HG02798 (cell line): ENCODE results near the gene FAM174B.
A peak's percentile ranks its signal among the peaks of the same experiment; 100 is the strongest.

Experiments
- ATAC-seq: cut with Tn5 transposase; IDR thresholded peaks from one replicate; pipeline ENCODE4 v1.9.1; 2021; ENCODE audit warnings: mild to moderate bottlenecking; ENCODE audit not compliant: unreplicated experiment, poor library complexity

FAM174B gene

DNA sequence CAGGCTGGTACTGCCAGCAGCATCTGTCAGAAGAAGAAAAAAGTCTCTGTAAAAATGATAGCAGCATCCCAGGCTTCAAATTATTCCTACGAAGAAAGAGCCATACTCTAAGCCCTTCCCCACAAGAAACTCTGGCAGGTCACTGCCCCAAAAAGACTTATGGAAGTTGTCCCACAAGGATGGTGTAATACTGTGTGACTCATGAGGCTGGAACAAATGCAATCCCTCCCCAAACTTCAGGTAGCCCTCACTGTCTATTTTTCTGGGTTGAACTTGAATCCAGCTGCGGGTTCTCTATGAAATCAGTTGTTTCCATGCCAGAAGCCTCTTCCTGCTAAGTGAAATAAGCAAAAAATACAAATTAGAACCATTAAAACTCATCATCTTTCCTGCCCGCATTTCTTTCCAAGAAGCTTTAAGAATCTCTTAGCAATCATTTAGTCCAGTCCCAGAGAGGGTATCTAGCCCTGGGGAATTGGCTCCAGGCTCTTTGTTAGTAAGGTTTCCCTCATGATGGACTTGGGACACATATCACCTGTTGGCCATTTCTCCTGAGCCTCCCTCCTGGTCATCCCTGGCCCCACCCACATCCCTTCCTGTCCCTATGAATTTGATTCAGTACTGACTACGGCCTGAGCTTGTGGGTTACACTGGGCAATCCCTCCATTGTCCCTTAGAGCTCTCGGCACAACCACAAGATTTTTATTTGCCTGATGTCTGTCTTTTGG, 51.7 kb downstream of the FAM174B start:
- no peak for ATAC-seq

DNA sequence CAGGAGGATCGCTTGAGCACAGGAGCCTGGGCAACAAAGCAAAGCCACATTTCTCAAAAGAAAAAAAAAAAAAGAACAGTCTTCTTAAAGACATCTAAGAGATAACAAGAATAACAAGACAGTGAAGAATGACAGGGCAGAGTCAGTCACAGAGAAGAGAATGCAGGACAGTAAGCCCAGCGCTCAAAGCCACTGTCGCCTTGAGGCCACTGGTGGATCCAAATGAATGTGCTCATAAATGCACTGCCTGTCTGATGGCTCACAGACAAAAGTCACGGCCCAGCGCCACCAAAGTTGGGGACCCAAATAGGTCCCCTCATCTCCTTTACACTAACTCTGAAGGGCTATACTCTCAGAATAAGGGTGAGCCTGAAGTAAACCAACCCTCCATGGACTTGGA, 52.3 kb downstream of the FAM174B start:
- no peak for ATAC-seq

GRCh38 chr15:92602267-92602593, 53.3 kb downstream of the FAM174B start:
- no peak for ATAC-seq

- ATAC-seq: no peak
These were observed 53.8 kb downstream of the FAM174B start for GRCh38 chr15:92601592-92602266.

DNA sequence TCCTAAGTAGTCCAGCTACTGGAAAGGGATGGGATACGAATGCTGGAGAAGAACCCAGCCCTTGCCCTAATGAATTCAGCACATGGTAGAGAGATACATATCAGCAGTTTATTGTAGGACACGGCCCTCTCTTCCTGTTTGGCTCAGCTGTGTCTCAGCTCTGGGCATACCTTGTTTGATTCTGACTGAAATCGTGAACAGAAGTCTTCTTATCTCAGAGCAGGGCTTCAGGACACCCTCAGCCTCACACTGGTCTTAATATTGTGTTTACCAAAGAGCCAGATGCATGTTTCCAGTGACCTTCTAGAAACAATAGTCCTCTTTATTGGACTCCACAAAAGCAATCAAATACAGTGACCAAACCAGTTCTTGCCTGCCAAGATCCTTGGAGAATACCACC, 54.7 kb downstream of the FAM174B start:
- ATAC-seq: no peak

GRCh38 chr15:92599394-92599970, 56.1 kb downstream of the FAM174B start:
- ATAC-seq: no peak

DNA sequence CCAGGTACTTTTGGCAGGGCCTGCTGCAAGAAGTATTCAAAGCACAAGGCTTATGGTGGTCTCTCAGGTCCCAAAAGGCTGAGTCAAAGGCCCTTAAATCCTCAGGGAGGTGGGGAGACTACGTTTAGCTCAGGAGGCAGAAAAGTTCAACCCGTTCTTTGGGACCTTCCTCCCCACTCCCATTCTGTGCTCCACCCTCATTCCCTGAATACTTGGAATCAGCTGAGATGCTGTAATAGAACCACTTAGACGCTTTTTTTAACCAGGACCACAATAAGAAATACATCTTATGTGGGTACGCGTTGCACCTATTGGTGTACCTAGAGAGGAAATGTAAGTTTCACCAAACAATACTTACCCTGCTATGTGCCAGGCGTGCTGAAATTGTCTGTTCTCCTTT, 58.0 kb downstream of the FAM174B start:
- no peak for ATAC-seq

DNA sequence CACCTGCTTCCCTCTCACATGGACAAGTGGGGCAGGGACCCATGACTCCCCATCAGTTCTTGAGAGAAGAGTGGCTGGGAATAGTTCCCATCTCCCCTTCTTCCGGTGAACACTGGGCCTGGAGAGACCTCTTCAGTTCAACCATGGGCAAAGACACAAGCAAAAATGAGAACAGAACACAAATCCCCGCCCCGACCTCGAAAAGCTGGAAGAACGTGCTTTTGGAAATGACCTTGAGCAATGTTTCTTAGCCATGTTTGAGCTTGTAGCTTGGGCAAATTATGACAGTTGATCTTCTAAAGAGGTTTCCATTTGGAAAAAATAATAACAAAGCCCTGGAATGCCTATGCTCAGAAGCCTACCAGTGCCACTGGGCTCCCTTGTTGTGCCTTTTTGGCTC, 59.0 kb downstream of the FAM174B start:
- no peak for ATAC-seq

DNA sequence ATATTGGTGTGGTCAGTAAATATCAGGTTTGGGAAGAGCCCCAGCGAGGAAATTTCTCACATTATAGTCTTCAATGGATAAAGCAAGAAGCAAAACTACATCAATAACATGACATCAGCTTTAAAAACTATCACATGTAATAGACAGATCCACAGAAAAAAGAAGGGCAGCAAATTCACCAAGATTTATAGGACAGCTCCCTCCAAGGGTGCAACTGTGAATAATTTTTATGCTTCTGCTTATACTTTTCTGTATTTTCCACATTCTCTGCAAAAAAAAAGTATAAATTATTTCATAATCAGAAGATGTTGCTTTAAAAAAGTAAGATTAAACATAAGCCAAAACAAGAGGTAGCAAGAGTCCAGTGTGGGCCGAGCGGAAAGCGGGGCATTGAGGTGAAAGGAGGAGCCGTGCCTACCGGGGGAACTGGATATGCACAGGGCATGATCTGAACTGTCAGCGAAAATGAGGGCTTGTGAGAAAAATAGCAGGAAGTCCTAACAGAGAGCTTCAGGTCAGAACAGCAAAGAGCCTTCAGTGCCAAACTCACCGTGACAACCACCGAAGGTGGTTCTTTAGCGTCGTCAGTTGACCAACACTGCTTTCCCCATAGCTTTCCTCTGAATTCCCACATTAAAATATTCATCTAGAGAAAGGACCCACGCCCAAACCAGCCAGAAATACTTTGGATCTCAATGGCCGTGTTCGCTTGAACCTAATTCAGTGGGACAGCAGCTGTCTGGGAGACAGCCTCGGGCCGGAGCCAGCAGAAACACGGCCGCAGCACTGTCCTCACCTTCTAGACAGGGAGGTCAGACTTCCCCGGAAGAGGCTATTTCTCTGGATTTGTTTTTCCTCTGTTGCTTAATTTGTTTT, 59.8 kb downstream of the FAM174B start:
- no peak for ATAC-seq

DNA sequence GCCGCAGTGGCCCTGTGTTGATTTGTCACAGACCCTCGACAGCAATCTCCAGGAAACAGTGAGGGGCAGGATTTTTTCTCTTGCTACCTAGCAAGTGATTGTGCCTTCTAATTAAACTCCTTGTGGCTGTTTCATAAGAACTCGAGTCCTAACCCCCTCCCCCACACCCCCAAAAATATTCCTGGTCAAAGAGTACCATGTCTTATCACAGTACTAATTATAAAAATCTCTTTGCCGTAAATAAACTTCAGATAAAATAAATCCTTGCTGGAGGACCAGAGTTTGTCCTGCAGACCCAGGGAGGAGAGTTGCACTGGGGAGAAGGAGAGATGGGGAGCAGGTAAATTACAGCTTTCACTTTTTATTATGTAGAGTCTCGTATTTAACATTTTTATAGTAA, 64.3 kb downstream of the FAM174B start:
- ATAC-seq: no peak

GRCh38 chr15:92586966-92587365, 68.6 kb downstream of the FAM174B start:
- peak; percentile 58 for ATAC-seq

DNA sequence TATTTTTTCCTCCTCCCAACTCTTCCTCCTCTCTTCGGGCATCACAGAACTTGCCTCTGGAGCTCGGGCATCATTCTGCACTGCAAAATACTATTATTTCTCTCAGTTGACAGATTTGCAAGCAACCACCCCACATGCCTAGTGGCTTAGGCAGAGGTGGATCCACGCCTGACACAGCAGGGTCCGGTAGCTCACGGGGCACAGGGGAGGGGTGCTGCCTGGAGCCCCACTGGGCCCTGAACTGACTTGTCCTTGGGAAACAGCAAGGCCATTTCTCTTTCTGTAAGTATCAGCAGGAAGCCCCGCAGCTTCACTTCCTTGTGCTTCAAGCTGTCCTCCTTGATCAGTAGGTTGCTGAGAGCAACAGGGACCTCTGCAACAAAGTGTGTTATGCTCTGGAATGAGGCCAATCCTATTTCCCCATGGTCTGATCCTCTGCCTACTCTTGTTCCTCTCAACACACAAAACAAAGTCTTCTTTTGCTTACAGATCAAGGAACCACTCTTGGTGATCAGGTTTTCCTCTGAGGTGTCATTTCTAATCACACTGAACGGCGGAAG, 69.1 kb downstream of the FAM174B start:
- ATAC-seq: peak; percentile 16

DNA sequence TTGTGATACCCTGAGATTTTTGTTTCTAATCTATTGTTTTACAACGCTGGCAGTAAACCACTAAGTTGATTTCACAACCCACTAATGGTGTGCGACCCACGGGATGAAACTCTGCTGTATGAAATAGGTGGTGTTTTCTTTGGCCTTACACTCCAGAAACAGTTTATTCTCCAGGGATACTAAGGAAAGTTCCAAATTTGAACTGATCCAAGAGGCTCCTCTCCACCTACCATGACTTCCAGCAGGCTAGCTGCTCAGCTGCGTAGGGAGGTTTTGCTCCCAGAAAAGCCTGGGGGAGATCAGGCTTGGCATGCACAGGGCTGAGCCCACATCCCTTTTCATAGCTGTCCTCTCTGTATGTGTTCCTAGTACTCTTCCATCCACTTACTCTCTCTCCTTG, 71.5 kb downstream of the FAM174B start:
- no peak for ATAC-seq

- no peak for ATAC-seq
These were observed 72.2 kb downstream of the FAM174B start for GRCh38 chr15:92583096-92584034.

DNA sequence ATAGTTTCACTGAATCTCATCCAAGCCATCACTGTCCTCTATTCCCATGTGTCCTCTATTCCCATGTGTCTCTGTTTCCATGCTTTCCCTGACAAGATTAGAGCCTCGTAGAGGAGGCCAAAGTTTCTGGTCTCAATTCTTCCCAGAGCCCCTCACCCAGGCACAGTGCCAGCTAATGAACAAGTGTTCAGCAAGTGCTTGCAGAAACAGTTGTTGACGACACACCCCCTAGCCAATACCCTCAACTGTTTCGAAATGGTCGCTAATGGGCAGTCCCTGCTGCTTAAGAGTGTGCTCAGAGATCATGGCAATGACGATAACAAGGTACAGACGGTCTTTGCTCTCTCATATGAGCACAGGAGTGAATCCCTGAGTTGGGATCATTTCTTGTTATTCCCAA, 73.4 kb downstream of the FAM174B start:
- no peak for ATAC-seq

- no peak for ATAC-seq
These were observed 74.6 kb downstream of the FAM174B start for GRCh38 chr15:92580933-92581445.

DNA sequence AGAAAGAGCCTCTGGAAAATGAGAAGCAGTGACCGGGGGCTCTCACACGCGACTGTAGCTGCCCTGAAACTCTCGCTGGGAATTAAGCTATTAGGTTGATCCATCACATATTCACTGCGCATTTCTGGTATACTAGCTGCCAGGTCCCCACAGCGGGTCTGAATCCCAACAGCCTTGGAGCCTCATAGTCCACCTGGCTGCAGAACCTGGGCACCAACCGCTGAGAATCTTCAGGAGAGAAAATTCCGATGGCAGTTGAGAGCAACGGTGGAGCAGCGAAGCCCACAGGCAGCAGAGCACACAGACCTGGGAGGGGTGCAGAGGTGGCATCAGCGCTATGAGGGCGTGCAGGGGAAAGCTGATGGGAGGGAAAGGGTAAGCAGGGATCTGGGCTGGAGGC, 75.1 kb downstream of the FAM174B start:
- no peak for ATAC-seq

DNA sequence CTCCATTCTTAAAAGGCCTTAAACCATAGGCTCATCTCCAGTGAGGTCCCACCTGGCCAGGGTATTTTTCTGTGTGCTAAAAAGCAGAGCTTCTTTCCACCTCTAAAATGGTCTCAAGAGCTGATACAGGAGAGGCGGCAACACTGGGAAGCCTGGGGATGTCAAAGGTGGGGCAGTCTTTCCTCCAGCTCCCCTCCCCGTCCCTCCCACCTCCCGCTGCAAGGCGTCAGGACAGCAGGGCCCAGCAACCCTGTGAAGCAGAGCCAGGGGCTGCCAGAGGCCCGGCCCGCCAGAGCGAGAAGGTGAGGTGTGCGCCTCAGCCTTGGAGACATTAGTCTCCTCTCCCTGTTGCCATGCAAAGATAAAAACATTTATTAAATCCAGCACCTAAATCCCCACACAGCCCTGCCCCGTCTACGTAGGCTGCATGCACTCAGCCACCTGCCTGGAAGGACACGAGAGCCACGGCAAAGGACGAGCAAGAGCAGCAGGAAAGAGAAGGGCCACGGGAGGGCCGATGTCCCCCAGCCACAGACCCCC, 75.6 kb downstream of the FAM174B start:
- no peak for ATAC-seq

DNA sequence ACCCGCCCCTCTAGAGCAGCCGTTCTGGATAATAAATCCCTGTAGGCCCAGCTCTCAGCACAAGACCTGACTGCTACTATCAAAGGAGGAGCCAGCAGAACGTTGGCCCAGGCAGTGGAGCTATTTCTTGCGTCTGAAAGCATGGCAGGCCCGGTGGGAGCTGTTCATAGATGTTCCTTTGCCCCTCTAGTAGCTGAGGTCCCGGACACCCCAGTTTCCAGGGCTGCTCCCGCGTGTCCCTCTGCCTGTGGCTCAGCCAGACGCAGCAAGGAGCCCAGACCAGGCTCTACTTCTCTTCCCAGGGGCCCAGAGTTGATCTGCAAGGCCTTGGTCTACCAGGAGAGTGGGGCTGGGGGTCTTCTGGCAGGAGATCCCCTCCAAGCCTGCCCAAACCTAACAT, 76.1 kb downstream of the FAM174B start:
- no peak for ATAC-seq
